Activated CD4-positive, alpha-beta T cell treated with anti-CD3 and anti-CD28 coated beads for 36 hours (primary cell): ENCODE measurements around the gene CIDEC. TPM values are rescaled to one million over a fixed set of nuclear protein-coding genes. Genes with fewer than 3 reads are reported as not detected.
"Not testable (repeated sequence)": the region's sequence is repeated elsewhere in the genome, so short reads cannot be mapped to it uniquely, and the experiment has no call there.

ENCODE experiments used
- ATAC-seq: fragments of 200-7000 bp; cut with Tn5 transposase; one replicate; pipeline ENCODE4 v1.10.0; 2021; ENCODE audit warnings: mild to moderate bottlenecking, moderate library complexity
- CTCF ChIA-PET: fragments of 350-600 bp; sonication (Branson Sonifier 250); formaldehyde crosslinking; loops from one replicate; lab custom pipeline; 2021; ENCODE audit warnings: antibody characterized with exemption; lab: Charles Lee
- POLR2A ChIA-PET: fragments of 350-600 bp; sonication (Branson Sonifier 250); formaldehyde crosslinking; loops from one replicate; lab custom pipeline; 2021; ENCODE audit warnings: antibody characterized with exemption, inconsistent platforms; lab: Charles Lee
- DNase-seq: peaks from one replicate; pipeline ENCODE4 v3.0.0-alpha.2; 2020
- H3K27ac Mint-ChIP-seq: one replicate; pipeline ENCODE4 v1.8.0; 2021; ENCODE audit warnings: mixed read lengths
- H3K27me3 Mint-ChIP-seq: one replicate; pipeline ENCODE4 v1.8.0; 2021; ENCODE audit warnings: mixed read lengths
- H3K36me3 Mint-ChIP-seq: one replicate; pipeline ENCODE4 v1.8.0; 2021; ENCODE audit warnings: low read depth, mixed read lengths
- H3K4me1 Mint-ChIP-seq: one replicate; pipeline ENCODE4 v1.8.0; 2021; ENCODE audit warnings: mixed read lengths
- H3K4me3 Mint-ChIP-seq: one replicate; pipeline ENCODE4 v1.8.0; 2021; ENCODE audit warnings: mild to moderate bottlenecking, moderate library complexity, mixed read lengths
- H3K9me3 Mint-ChIP-seq: one replicate; pipeline ENCODE4 v1.8.0; 2021; ENCODE audit warnings: low read depth, mixed read lengths
- intact Hi-C, 2 experiments: fragments of 100-400 bp; cut with DNase I in 1 of 2; cut with micrococcal nuclease in 1 of 2; formaldehyde crosslinking; loops; one replicate each; pipeline versions ENCODE4 v1.14.2 to v1.15.1; 2022 to 2024; cut with DNase I, micrococcal nuclease
- total RNA-seq, 2 experiments: library from RNA; stranded (reverse); gene quantifications; one replicate each; pipeline ENCODE4 v1.2.3, GENCODE V29; 2021

The CIDEC gene
- total RNA-seq, 2 experiments from 2014 or later = not detected

GRCh38 chr3:9889405-9889804 lies 9.4 kb upstream of the CIDEC start:
- intact Hi-C loops = no loop called here
- ATAC-seq (no peak), DNase-seq (no peak)
- Mint-ChIP-seq H3K4me1 (peaks cover 26% of the 10 kb centered on the region), H3K4me3 (peak overlapping the region; percentile 96), H3K27ac (peak overlapping the region; percentile 98), H3K9me3 (no peaks in the 10 kb centered on the region), H3K27me3 (no peaks in the 10 kb centered on the region), H3K36me3 (peaks cover 31% of the 10 kb centered on the region)
- CTCF ChIA-PET = interaction anchor here (1.2 kb wide), 2 partner anchors 9 to 42 kb away, joined by 4 to 7 read pairs; partner anchors contain the start of gene CIDEC
- POLR2A ChIA-PET = no interaction called here

- intact Hi-C loops = no loop called here
- Mint-ChIP-seq H3K36me3 (peaks cover 23% of the 10 kb centered on the region), H3K9me3 (no peaks in the 10 kb centered on the region), H3K27me3 (no peaks in the 10 kb centered on the region), H3K4me1 (peaks cover 17% of the 10 kb centered on the region), H3K4me3 (no peak overlapping the region), H3K27ac (no peak overlapping the region)
- ATAC-seq = no peak
- POLR2A ChIA-PET = no interaction called here
- no peak for DNase-seq
- CTCF ChIA-PET = interaction anchor here (0.6 kb wide), 1 partner anchor 339 kb away, joined by 3 read pairs; no protein-coding TSS in a partner anchor
Measured at GRCh38 chr3:9888540-9888939, 8.5 kb upstream of the CIDEC start.

GRCh38 chr3:9887480-9887879 lies 7.4 kb upstream of the CIDEC start:
- no peak overlapping the region for H3K27ac Mint-ChIP-seq
- peaks cover 14% of the 10 kb centered on the region for H3K36me3 Mint-ChIP-seq
- intact Hi-C loops = no loop called here
- peaks cover 8% of the 10 kb centered on the region for H3K4me1 Mint-ChIP-seq
- CTCF ChIA-PET = interaction anchor here (0.7 kb wide), 1 partner anchor 235 kb away, joined by 4 read pairs; no protein-coding TSS in a partner anchor
- ATAC-seq = no peak
- H3K4me3 Mint-ChIP-seq = no peak overlapping the region
- no peak for DNase-seq
- H3K9me3 Mint-ChIP-seq = no peaks in the 10 kb centered on the region
- H3K27me3 Mint-ChIP-seq = no peaks in the 10 kb centered on the region
- POLR2A ChIA-PET = no interaction called here

- ChIA-PET CTCF (interaction anchor here (0.6 kb wide), 1 partner anchor 107 kb away, joined by 3 read pairs; no protein-coding TSS in a partner anchor), POLR2A (interaction anchor here (0.6 kb wide), 1 partner anchor 223 kb away, joined by 12 read pairs; no protein-coding TSS in a partner anchor)
- Mint-ChIP-seq H3K27ac (no peak overlapping the region), H3K9me3 (no peaks in the 10 kb centered on the region), H3K27me3 (no peaks in the 10 kb centered on the region), H3K4me3 (no peak overlapping the region), H3K36me3 (peaks cover 5% of the 10 kb centered on the region), H3K4me1 (no peaks in the 10 kb centered on the region)
- intact Hi-C loops = no loop called here
- no peak for ATAC-seq
- DNase-seq = no peak
Measured at GRCh38 chr3:9886328-9886727, 6.3 kb upstream of the CIDEC start.

- ATAC-seq = no peak
- H3K9me3 Mint-ChIP-seq = no peaks in the 10 kb centered on the region
- CTCF ChIA-PET = interaction anchor here (0.7 to 2.1 kb wide), 3 partner anchors 9 to 46 kb away, joined by 3 to 7 read pairs (median 3); no protein-coding TSS in a partner anchor
- H3K4me1 Mint-ChIP-seq = no peaks in the 10 kb centered on the region
- DNase-seq = no peak
- H3K4me3 Mint-ChIP-seq = no peak overlapping the region
- no peaks in the 10 kb centered on the region for H3K36me3 Mint-ChIP-seq
- intact Hi-C loops = no loop called here
- H3K27me3 Mint-ChIP-seq = no peaks in the 10 kb centered on the region
- H3K27ac Mint-ChIP-seq = no peak overlapping the region
- POLR2A ChIA-PET = interaction anchor here (0.7 kb wide), 1 partner anchor 421 kb away, joined by 3 read pairs; no protein-coding TSS in a partner anchor
Measured at GRCh38 chr3:9884555-9885165, 4.6 kb upstream of the CIDEC start.

GRCh38 chr3:9883706-9884554 lies 3.9 kb upstream of the CIDEC start:
- no peak for DNase-seq
- CTCF ChIA-PET = interaction anchor here (0.6 to 2.1 kb wide), 5 partner anchors 8 to 83 kb away, joined by 3 to 7 read pairs (median 3); no protein-coding TSS in a partner anchor
- intact Hi-C loops = no loop called here

GRCh38 chr3:9881441-9881840 lies 1.4 kb upstream of the CIDEC start:
- no peaks in the 10 kb centered on the region for H3K4me1 Mint-ChIP-seq
- no peak for DNase-seq
- POLR2A ChIA-PET = no interaction called here
- intact Hi-C loops = no loop called here
- no peaks in the 10 kb centered on the region for H3K27me3 Mint-ChIP-seq
- no peaks in the 10 kb centered on the region for H3K36me3 Mint-ChIP-seq
- ATAC-seq = no peak
- H3K27ac Mint-ChIP-seq = no peak overlapping the region
- no peaks in the 10 kb centered on the region for H3K9me3 Mint-ChIP-seq
- CTCF ChIA-PET = interaction anchor here (0.7 kb wide), 1 partner anchor 1606 kb away, joined by 3 read pairs; no protein-coding TSS in a partner anchor
- no peak overlapping the region for H3K4me3 Mint-ChIP-seq

More at GRCh38 chr3:9883706-9884554, 3.9 kb upstream of the CIDEC start:
- Mint-ChIP-seq H3K9me3 (no peaks in the 10 kb centered on the region), H3K27me3 (no peaks in the 10 kb centered on the region), H3K27ac (no peak overlapping the region), H3K36me3 (no peaks in the 10 kb centered on the region), H3K4me3 (no peak overlapping the region), H3K4me1 (no peaks in the 10 kb centered on the region)
- no peak for ATAC-seq
- POLR2A ChIA-PET = no interaction called here

GRCh38 chr3:9878700-9879099 lies 1.4 kb downstream of the CIDEC start:
- ChIA-PET POLR2A (interaction anchor here (0.6 to 0.7 kb wide), 2 partner anchors 38 to 40 kb away, joined by 4 to 5 read pairs; partner anchors contain the start of gene IL17RC), CTCF (no interaction called here)
- Mint-ChIP-seq H3K9me3 (no peaks in the 10 kb centered on the region), H3K27ac (no peak overlapping the region), H3K4me3 (no peak overlapping the region), H3K36me3 (no peaks in the 10 kb centered on the region), H3K4me1 (no peaks in the 10 kb centered on the region), H3K27me3 (no peaks in the 10 kb centered on the region)
- DNase-seq (no peak), ATAC-seq (no peak)
- intact Hi-C loops = no loop called here

GRCh38 chr3:9876991-9877390 lies 3.1 kb downstream of the CIDEC start:
- peak; percentile 24 for DNase-seq
- ATAC-seq = no peak
- CTCF ChIA-PET = interaction anchor here (0.6 to 1.2 kb wide), 2 partner anchors 11 to 20 kb away, joined by 3 read pairs; no protein-coding TSS in a partner anchor

GRCh38 chr3:9876255-9876654 lies 3.8 kb downstream of the CIDEC start:
- intact Hi-C loops, ATAC-seq, H3K4me3 Mint-ChIP-seq, DNase-seq, H3K4me1 Mint-ChIP-seq, H3K36me3 Mint-ChIP-seq, POLR2A ChIA-PET, H3K27me3 Mint-ChIP-seq, H3K9me3 Mint-ChIP-seq, H3K27ac Mint-ChIP-seq: not testable (repeated sequence)
- CTCF ChIA-PET = interaction anchor here (0.6 to 1.2 kb wide), 3 partner anchors 8 to 19 kb away, joined by 3 read pairs; no protein-coding TSS in a partner anchor

More at GRCh38 chr3:9876991-9877390, 3.1 kb downstream of the CIDEC start:
- no peak overlapping the region for H3K27ac Mint-ChIP-seq
- H3K36me3 Mint-ChIP-seq = no peaks in the 10 kb centered on the region
- POLR2A ChIA-PET = no interaction called here
- intact Hi-C loops = no loop called here
- no peak overlapping the region for H3K4me3 Mint-ChIP-seq
- no peaks in the 10 kb centered on the region for H3K27me3 Mint-ChIP-seq
- H3K9me3 Mint-ChIP-seq = no peaks in the 10 kb centered on the region
- H3K4me1 Mint-ChIP-seq = no peaks in the 10 kb centered on the region

- DNase-seq (no peak), ATAC-seq (no peak)
- Mint-ChIP-seq H3K27me3 (no peaks in the 10 kb centered on the region), H3K4me3 (no peak overlapping the region), H3K9me3 (no peaks in the 10 kb centered on the region), H3K4me1 (no peaks in the 10 kb centered on the region), H3K36me3 (no peaks in the 10 kb centered on the region), H3K27ac (no peak overlapping the region)
- POLR2A ChIA-PET = interaction anchor here (1.2 kb wide), 1 partner anchor 37 kb away, joined by 4 read pairs; no protein-coding TSS in a partner anchor
- intact Hi-C loops = no loop called here
- CTCF ChIA-PET = interaction anchor here (0.8 to 1.1 kb wide), 3 partner anchors 9 to 46 kb away, joined by 3 read pairs; no protein-coding TSS in a partner anchor
Measured at GRCh38 chr3:9875448-9875847, 4.6 kb downstream of the CIDEC start.
